ENCODE results near the gene CDYL2. TPM values are rescaled to one million over a fixed set of nuclear protein-coding genes. Genes with fewer than 3 reads are reported as not detected.
A peak's percentile ranks its signal among the peaks of the same experiment; 100 is the strongest.
"Not testable (repeated sequence)": the region's sequence is repeated elsewhere in the genome, so short reads cannot be mapped to it uniquely, and the experiment has no call there.

CDYL2 gene
- total RNA-seq, 2 experiments from 2014 or later: 40.7 to 49.0 TPM

GRCh38 chr16:80733407-80733806 is 71.0 kb downstream of the CDYL2 start:
- peaks cover 29% of the 10 kb centered on the region for H3K36me3 Mint-ChIP-seq (ENCODE audit: low read depth)
- CTCF ChIA-PET: interaction anchor here (0.6 to 2.6 kb wide), 2 partner anchors 11 to 15 kb away, joined by 3 to 12 read pairs; no protein-coding TSS in a partner anchor
- no peaks in the 10 kb centered on the region for H3K27me3 Mint-ChIP-seq
- H3K4me3 Mint-ChIP-seq: no peak overlapping the region
- H3K9me3 Mint-ChIP-seq: peaks cover 20% of the 10 kb centered on the region
- peaks cover 6% of the 10 kb centered on the region for H3K4me1 Mint-ChIP-seq
- DNase-seq: no peak
- H3K27ac Mint-ChIP-seq: no peak overlapping the region
- POLR2A ChIA-PET: no interaction called here

DNA sequence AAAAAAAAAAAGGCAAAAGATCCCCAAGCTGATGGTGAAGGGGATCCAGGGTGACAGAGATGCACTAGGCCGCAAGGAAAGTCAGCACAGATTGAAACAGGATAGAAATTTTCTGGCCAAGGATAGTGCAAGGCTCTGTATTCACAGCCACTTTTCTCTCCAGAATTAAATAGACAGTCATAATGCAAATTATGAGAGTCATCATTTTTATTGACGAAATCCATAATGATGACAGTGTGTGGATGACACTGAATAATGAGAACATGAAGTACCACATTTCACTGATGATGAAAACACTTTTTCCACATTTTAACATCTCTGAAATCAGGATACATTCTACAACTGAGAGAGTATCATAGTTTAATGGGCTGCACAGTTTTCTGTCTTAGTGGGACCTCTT is 72.5 kb downstream of the CDYL2 start:
- Mint-ChIP-seq H3K4me1 (peaks cover 14% of the 10 kb centered on the region), H3K27ac (no peak overlapping the region), H3K9me3 (peaks cover 20% of the 10 kb centered on the region), H3K4me3 (no peak overlapping the region), H3K36me3 (ENCODE audit: low read depth) (peaks cover 24% of the 10 kb centered on the region), H3K27me3 (no peaks in the 10 kb centered on the region)
- CTCF ChIA-PET: no interaction called here
- no peak for DNase-seq
- POLR2A ChIA-PET: interaction anchor here (0.6 kb wide), 1 partner anchor 294 kb away, joined by 3 read pairs; no protein-coding TSS in a partner anchor

DNA sequence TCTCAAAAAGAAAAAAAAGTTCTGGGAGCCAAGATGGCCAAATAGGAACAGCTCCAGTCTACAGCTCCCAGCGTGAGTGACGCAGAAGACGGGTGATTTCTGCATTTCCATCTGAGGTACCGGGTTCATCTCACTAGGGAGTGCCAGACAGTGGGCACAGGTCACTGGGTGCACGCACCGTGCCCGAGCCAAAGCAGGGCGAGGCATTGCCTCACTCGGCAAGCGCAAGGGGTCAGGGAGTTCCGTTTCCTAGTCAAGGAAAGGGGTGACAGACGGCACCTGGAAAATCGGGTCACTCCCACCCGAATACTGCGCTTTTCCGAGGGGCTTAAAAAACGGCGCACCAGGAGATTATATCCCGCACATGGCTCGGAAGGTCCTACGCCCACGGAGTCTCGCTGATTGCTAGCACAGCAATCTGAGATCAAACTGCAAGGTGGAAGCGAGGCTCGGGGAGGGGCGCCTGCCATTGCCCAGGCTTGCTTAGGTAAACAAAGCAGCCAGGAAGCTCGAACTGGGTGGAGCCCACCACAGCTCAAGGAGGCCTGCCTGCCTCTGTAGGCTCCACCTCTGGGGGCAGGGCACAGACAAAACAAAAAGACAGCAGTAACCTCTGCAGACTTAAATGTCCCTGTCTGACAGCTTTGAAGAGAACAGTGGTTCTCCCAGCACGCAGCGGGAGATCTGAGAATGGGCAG is 77.2 kb downstream of the CDYL2 start:
- POLR2A ChIA-PET, DNase-seq, H3K27me3 Mint-ChIP-seq, H3K4me3 Mint-ChIP-seq: not testable (repeated sequence)
- Mint-ChIP-seq H3K4me1 (peaks cover 13% of the 10 kb centered on the region), H3K36me3 (ENCODE audit: low read depth) (peaks cover 27% of the 10 kb centered on the region), H3K9me3 (peaks cover 25% of the 10 kb centered on the region), H3K27ac (peak overlapping the region; percentile 37)
- CTCF ChIA-PET: interaction anchor here (1.1 kb wide), 1 partner anchor 200 kb away, joined by 3 read pairs; no protein-coding TSS in a partner anchor

GRCh38 chr16:80725566-80726162 is 78.7 kb downstream of the CDYL2 start:
- CTCF ChIA-PET: no interaction called here
- Mint-ChIP-seq H3K27ac (no peak overlapping the region), H3K36me3 (ENCODE audit: low read depth) (peaks cover 14% of the 10 kb centered on the region), H3K9me3 (peaks cover 15% of the 10 kb centered on the region), H3K4me3 (no peak overlapping the region), H3K4me1 (peaks cover 14% of the 10 kb centered on the region), H3K27me3 (no peaks in the 10 kb centered on the region)
- POLR2A ChIA-PET: no interaction called here
- no peak for DNase-seq

GRCh38 chr16:80723981-80724380 is 80.4 kb downstream of the CDYL2 start:
- CTCF ChIA-PET: no interaction called here

DNA sequence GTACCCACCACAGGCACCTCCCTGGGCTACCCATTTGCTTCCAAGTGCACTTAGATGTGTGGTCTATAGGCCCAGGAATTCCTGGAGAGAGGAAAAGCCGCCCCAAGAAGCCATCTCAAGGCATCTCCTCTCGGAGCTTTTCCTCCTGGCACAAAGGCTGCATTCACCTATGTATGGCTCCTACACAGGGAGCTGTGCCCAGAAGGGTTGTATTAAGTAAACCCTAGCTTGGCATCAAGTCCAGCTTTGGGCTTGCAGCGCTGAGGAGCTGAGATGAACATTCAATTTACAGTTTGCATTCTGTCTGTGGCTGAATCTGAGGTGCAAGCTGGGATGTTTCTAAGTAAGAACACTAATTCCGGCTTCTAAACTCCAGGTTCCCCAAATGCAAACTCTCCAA is 81.3 kb downstream of the CDYL2 start:
- H3K27ac Mint-ChIP-seq: no peak overlapping the region
- peaks cover 15% of the 10 kb centered on the region for H3K9me3 Mint-ChIP-seq
- no peak overlapping the region for H3K4me3 Mint-ChIP-seq
- ChIA-PET CTCF (no interaction called here), POLR2A (no interaction called here)
- H3K27me3 Mint-ChIP-seq: no peaks in the 10 kb centered on the region
- H3K4me1 Mint-ChIP-seq: peaks cover 33% of the 10 kb centered on the region
- H3K36me3 Mint-ChIP-seq (ENCODE audit: low read depth): peaks cover 14% of the 10 kb centered on the region
- DNase-seq: no peak

More at GRCh38 chr16:80723981-80724380, 80.4 kb downstream of the CDYL2 start:
- Mint-ChIP-seq H3K27ac (no peak overlapping the region), H3K27me3 (no peaks in the 10 kb centered on the region), H3K9me3 (peaks cover 15% of the 10 kb centered on the region), H3K4me1 (peaks cover 29% of the 10 kb centered on the region), H3K4me3 (no peak overlapping the region), H3K36me3 (ENCODE audit: low read depth) (peaks cover 14% of the 10 kb centered on the region)
- DNase-seq: no peak
- POLR2A ChIA-PET: no interaction called here

DNA sequence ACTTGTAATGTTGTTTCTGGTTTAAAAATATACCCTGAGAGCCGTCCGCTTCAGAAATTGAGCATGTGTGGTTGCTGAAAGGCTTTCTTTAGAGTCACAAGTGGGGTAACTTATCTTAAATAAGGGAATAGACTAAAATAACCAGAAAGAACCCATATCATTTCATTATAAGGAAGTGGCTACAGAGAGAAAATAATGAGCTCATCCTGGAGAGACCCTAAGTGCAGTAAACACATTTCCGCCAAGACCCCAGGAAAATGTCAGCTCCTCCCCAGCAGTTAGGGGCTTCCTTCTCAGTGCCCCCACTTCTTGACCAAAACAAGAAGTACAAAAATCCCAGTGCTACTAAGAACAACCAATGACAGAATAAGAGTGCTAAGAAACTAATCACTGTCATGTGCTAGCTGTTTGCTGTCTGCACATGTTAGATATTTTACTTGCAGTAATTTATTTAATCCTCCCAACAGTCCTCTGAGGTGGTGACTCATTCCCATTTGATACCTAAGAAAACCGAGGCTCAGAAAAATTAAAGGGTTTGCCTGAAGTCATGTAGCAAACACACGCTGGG is 83.5 kb downstream of the CDYL2 start:
- ChIA-PET CTCF (interaction anchor here (0.8 kb wide), 1 partner anchor 51 kb away, joined by 3 read pairs; no protein-coding TSS in a partner anchor), POLR2A (interaction anchor here (0.5 kb wide), 1 partner anchor 848 kb away, joined by 3 read pairs; no protein-coding TSS in a partner anchor)
- Mint-ChIP-seq H3K9me3 (peaks cover 13% of the 10 kb centered on the region), H3K27ac (no peak overlapping the region), H3K4me3 (no peak overlapping the region), H3K27me3 (no peaks in the 10 kb centered on the region), H3K36me3 (ENCODE audit: low read depth) (peaks cover 8% of the 10 kb centered on the region), H3K4me1 (peaks cover 19% of the 10 kb centered on the region)
- no peak for DNase-seq

- POLR2A ChIA-PET: no interaction called here
- H3K27ac Mint-ChIP-seq: peak overlapping the region; percentile 74
These were observed 84.8 kb downstream of the CDYL2 start for GRCh38 chr16:80719573-80719972.

GRCh38 chr16:80718480-80719220 is 85.7 kb downstream of the CDYL2 start:
- ChIA-PET CTCF (interaction anchor here (1.2 kb wide), 1 partner anchor 8 kb away, joined by 4 read pairs; no protein-coding TSS in a partner anchor), POLR2A (no interaction called here)
- Mint-ChIP-seq H3K9me3 (peaks cover 8% of the 10 kb centered on the region), H3K36me3 (ENCODE audit: low read depth) (peaks cover 8% of the 10 kb centered on the region), H3K27me3 (no peaks in the 10 kb centered on the region), H3K4me3 (no peak overlapping the region), H3K27ac (no peak overlapping the region), H3K4me1 (peaks cover 19% of the 10 kb centered on the region)
- no peak for DNase-seq

More at GRCh38 chr16:80719573-80719972, 84.8 kb downstream of the CDYL2 start:
- CTCF ChIA-PET: interaction anchor here (1.2 to 1.4 kb wide), 2 partner anchors 8 to 192 kb away, joined by 3 to 4 read pairs; no protein-coding TSS in a partner anchor
- H3K27me3 Mint-ChIP-seq: no peaks in the 10 kb centered on the region
- peaks cover 19% of the 10 kb centered on the region for H3K4me1 Mint-ChIP-seq
- peaks cover 8% of the 10 kb centered on the region for H3K36me3 Mint-ChIP-seq (ENCODE audit: low read depth)
- peak; percentile 44 for DNase-seq
- H3K9me3 Mint-ChIP-seq: peaks cover 11% of the 10 kb centered on the region
- no peak overlapping the region for H3K4me3 Mint-ChIP-seq

GRCh38 chr16:80717611-80718010 is 86.8 kb downstream of the CDYL2 start:
- ChIA-PET CTCF (no interaction called here), POLR2A (no interaction called here)
- Mint-ChIP-seq H3K4me1 (peaks cover 19% of the 10 kb centered on the region), H3K36me3 (ENCODE audit: low read depth) (peaks cover 5% of the 10 kb centered on the region), H3K27me3 (no peaks in the 10 kb centered on the region), H3K27ac (no peak overlapping the region), H3K9me3 (peaks cover 6% of the 10 kb centered on the region), H3K4me3 (no peak overlapping the region)
- DNase-seq: no peak

GRCh38 chr16:80716564-80717139 is 87.7 kb downstream of the CDYL2 start:
- no peak overlapping the region for H3K4me3 Mint-ChIP-seq
- CTCF ChIA-PET: no interaction called here
- H3K27ac Mint-ChIP-seq: no peak overlapping the region
- H3K4me1 Mint-ChIP-seq: peaks cover 19% of the 10 kb centered on the region
- no peaks in the 10 kb centered on the region for H3K27me3 Mint-ChIP-seq
- DNase-seq: no peak
- no peaks in the 10 kb centered on the region for H3K36me3 Mint-ChIP-seq (ENCODE audit: low read depth)
- POLR2A ChIA-PET: no interaction called here
- peaks cover under 1% of the 10 kb centered on the region for H3K9me3 Mint-ChIP-seq

GRCh38 chr16:80711406-80711805 is 93.0 kb downstream of the CDYL2 start:
- Mint-ChIP-seq H3K9me3 (no peaks in the 10 kb centered on the region), H3K36me3 (ENCODE audit: low read depth) (peaks cover 7% of the 10 kb centered on the region), H3K27me3 (no peaks in the 10 kb centered on the region), H3K4me1 (peaks cover 1% of the 10 kb centered on the region), H3K4me3 (no peak overlapping the region), H3K27ac (no peak overlapping the region)
- DNase-seq: no peak
- ChIA-PET CTCF (interaction anchor here (1.2 kb wide), 1 partner anchor 8 kb away, joined by 4 read pairs; no protein-coding TSS in a partner anchor), POLR2A (no interaction called here)
